ENCODE data around the gene PLCD3. TPM values are rescaled to one million over a fixed set of nuclear protein-coding genes. Genes with fewer than 3 reads are reported as not detected.

The PLCD3 gene
- total RNA-seq, 2 experiments from 2014 or later = 1.4 to 4.6 TPM

- Histone ChIP-seq H3K4me1 (ENCODE audit: insufficient read depth, low read length, poor library complexity, severe bottlenecking) (no peaks in the 10 kb centered on the region), H3K4me2 (ENCODE audit: low read length) (no peak overlapping the region), H3K9me3 (ENCODE audit: low read length) (no peaks in the 10 kb centered on the region), H3K9me2 (ENCODE audit: insufficient read depth, low read length) (no peaks in the 10 kb centered on the region), H2AFZ (ENCODE audit: low read length) (no peak overlapping the region), H3K27ac (ENCODE audit: low read depth, low read length, poor library complexity, severe bottlenecking) (no peak overlapping the region), H4K20me1 (ENCODE audit: insufficient read depth, low read length) (no peaks in the 10 kb centered on the region), H3K36me3 (ENCODE audit: insufficient read depth, low read length) (peaks cover 95% of the 10 kb centered on the region), H3K4me3 (ENCODE audit: low read depth, low read length, poor library complexity, severe bottlenecking) (no peak overlapping the region), H3K79me2 (ENCODE audit: insufficient read depth, low read depth, low read length) (no peaks in the 10 kb centered on the region)
- BruUV-seq (replicated peaks) = no TSS peak
- no peak for TF ChIP-seq EZH2phosphoT487 (IDR thresholded peaks at IDR 0.05; ENCODE audit: borderline replicate concordance, low read depth, low read length)
- TF ChIP-seq, protein P1, sequence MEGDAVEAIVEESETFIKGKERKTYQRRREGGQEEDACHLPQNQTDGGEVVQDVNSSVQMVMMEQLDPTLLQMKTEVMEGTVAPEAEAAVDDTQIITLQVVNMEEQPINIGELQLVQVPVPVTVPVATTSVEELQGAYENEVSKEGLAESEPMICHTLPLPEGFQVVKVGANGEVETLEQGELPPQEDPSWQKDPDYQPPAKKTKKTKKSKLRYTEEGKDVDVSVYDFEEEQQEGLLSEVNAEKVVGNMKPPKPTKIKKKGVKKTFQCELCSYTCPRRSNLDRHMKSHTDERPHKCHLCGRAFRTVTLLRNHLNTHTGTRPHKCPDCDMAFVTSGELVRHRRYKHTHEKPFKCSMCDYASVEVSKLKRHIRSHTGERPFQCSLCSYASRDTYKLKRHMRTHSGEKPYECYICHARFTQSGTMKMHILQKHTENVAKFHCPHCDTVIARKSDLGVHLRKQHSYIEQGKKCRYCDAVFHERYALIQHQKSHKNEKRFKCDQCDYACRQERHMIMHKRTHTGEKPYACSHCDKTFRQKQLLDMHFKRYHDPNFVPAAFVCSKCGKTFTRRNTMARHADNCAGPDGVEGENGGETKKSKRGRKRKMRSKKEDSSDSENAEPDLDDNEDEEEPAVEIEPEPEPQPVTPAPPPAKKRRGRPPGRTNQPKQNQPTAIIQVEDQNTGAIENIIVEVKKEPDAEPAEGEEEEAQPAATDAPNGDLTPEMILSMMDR (conservative IDR thresholded peaks at IDR 0.05; ENCODE audit: low read length) = peak; percentile 94
- intact Hi-C loops (cut with micrococcal nuclease; ENCODE audit: unreplicated experiment) = loop anchor here (2.0 to 5.0 kb wide), 2 partner anchors 82 to 178 kb away; no protein-coding TSS in a partner anchor
- DNase-seq (ENCODE audit: low spot score) = peak; percentile 78
- ChIA-PET CTCF (ENCODE audit: unreplicated experiment) (interaction anchor here (0.6 kb wide), 1 partner anchor 73 kb away, joined by 13 read pairs; no protein-coding TSS in a partner anchor), POLR2A (interaction anchor here (1.1 kb wide), 1 partner anchor 11 kb away, joined by 4 read pairs; no protein-coding TSS in a partner anchor)
Measured at GRCh38 chr17:45098869-45099616, 33.3 kb downstream of the PLCD3 start.

DNA sequence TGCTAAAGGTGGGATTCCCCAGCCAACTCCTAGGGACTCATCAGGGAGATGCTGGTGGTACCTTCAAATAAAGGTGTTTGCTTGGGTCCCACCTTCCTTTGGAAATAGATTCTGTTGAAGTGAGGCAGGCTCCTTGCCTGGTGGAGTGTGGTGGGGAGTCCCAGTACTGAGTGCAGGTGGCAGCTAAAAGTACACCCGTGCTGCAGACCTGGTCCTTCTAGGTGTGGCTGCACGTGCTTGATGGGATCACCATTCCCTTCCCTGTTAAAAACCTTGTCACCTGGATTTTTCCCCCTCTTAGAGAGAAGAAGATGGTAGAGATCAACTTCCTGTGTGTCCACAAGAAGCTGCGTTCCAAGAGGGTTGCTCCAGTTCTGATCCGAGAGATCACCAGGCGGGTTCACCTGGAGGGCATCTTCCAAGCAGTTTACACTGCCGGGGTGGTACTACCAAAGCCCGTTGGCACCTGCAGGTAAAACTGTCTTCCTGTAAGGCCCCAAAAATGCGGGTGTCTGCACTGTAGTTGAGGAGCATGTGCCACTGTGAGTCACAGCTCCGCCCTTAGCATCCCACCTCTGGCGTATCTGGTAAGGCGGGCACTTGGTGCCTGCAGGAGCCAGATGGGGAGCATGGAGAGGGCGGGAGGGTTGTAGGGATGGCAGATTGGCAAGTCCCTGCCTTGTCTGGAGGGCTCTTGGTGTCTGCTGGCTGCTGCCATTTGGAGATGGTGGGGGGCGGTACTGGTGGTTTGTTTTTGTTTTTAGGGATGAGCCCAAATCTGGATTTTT is 34.0 kb downstream of the PLCD3 start:
- H3K9me2 ChIP-seq (ENCODE audit: insufficient read depth, low read length) = no peaks in the 10 kb centered on the region
- DNase-seq (ENCODE audit: low spot score) = no peak
- no peaks in the 10 kb centered on the region for H4K20me1 ChIP-seq (ENCODE audit: insufficient read depth, low read length)
- no peak for TF ChIP-seq EZH2phosphoT487 (IDR thresholded peaks at IDR 0.05; ENCODE audit: borderline replicate concordance, low read depth, low read length)
- TF ChIP-seq, protein P1 (conservative IDR thresholded peaks at IDR 0.05; ENCODE audit: low read length) = no peak
- CTCF ChIA-PET (ENCODE audit: unreplicated experiment) = no interaction called here
- no peak overlapping the region for H3K4me3 ChIP-seq (ENCODE audit: low read depth, low read length, poor library complexity, severe bottlenecking)
- no peak overlapping the region for H3K27ac ChIP-seq (ENCODE audit: low read depth, low read length, poor library complexity, severe bottlenecking)
- no TSS peak for BruUV-seq (replicated peaks)
- no peaks in the 10 kb centered on the region for H3K4me1 ChIP-seq (ENCODE audit: insufficient read depth, low read length, poor library complexity, severe bottlenecking)
- no peaks in the 10 kb centered on the region for H3K9me3 ChIP-seq (ENCODE audit: low read length)
- H3K79me2 ChIP-seq (ENCODE audit: insufficient read depth, low read depth, low read length) = no peaks in the 10 kb centered on the region
- POLR2A ChIA-PET = no interaction called here
- no peak overlapping the region for H2AFZ ChIP-seq (ENCODE audit: low read length)
- no peak overlapping the region for H3K4me2 ChIP-seq (ENCODE audit: low read length)
- intact Hi-C loops (cut with micrococcal nuclease; ENCODE audit: unreplicated experiment) = loop anchor here (2.0 to 5.0 kb wide), 2 partner anchors 81 to 177 kb away; no protein-coding TSS in a partner anchor
- peaks cover 95% of the 10 kb centered on the region for H3K36me3 ChIP-seq (ENCODE audit: insufficient read depth, low read length)
